ENCODE results near the gene PHF21B. TPM values are rescaled to one million over a fixed set of nuclear protein-coding genes. Genes with fewer than 3 reads are reported as not detected.

PHF21B gene
- not detected for total RNA-seq

DNA sequence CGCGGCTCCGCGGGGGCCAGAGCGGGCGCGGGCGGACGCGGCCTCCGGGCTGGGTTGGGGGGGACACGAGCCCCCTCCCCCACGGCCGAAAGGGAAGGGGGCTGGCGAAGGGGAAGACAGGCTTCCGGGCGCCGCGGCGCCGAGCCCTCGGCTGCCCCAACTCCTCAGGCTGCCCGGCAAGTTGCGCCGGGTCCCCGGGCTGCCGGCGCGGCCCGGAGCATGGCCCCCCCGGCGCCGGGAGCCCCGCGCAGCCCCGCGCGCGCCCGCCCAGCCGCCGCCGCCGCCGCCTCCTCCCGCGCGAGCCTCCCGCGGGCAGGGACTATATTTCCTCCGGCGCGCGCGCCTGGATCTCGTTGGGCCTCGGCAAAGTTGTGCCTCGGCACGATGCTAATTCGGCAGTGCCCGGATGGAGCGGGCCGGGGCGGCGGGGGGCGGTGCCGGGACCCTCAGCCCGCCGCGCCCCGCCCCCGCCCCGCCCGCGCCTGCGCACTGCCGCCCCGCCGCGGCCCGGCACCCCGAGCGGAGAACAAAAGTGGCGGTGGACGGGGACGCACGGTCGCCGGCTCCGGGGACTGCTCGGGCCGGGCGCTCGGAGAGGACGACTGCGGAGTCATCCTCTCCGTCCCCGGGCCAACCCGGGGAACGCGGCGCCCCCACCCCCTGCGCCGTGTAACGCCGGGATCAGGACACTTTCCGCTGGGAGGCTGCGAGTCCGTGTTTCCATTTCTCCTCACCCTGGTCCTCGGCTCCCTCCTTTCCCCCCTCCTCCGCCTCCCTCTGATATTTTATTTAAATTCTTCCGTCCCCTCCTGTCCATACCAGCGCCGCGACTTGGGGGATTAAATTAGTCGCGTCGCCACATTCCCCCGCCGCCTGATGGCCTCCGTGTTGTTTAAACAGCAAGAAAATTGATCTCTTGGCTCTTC lies at the start of gene PHF21B:
PHF21B (minus strand) TSS at position 400 of the 926 bp plus-strand sequence. CDS start 456 bp downstream, outside the sequence.
- no peak for DNase-seq (ENCODE audit: low spot score in 2 of 2)
- TF ChIP-seq, protein P1, sequence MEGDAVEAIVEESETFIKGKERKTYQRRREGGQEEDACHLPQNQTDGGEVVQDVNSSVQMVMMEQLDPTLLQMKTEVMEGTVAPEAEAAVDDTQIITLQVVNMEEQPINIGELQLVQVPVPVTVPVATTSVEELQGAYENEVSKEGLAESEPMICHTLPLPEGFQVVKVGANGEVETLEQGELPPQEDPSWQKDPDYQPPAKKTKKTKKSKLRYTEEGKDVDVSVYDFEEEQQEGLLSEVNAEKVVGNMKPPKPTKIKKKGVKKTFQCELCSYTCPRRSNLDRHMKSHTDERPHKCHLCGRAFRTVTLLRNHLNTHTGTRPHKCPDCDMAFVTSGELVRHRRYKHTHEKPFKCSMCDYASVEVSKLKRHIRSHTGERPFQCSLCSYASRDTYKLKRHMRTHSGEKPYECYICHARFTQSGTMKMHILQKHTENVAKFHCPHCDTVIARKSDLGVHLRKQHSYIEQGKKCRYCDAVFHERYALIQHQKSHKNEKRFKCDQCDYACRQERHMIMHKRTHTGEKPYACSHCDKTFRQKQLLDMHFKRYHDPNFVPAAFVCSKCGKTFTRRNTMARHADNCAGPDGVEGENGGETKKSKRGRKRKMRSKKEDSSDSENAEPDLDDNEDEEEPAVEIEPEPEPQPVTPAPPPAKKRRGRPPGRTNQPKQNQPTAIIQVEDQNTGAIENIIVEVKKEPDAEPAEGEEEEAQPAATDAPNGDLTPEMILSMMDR (IDR thresholded peaks at IDR 0.05) = no peak
- peaks cover 15 to 27% of the 10 kb centered on the region in 2 donors for H3K4me1 ChIP-seq
- H3K9me3 ChIP-seq = no peaks in the 10 kb centered on the region
- peaks cover 3% of the 10 kb centered on the region for H3K27me3 ChIP-seq
- H3K4me3 ChIP-seq = peak within 1 kb of the TSS; percentile 59 to 73
- H3K36me3 ChIP-seq = no peaks in the 10 kb centered on the region
- H3K27ac ChIP-seq = no peak within 1 kb of the TSS
- intact Hi-C loops (cut with DNase I) = no loop called here

DNA sequence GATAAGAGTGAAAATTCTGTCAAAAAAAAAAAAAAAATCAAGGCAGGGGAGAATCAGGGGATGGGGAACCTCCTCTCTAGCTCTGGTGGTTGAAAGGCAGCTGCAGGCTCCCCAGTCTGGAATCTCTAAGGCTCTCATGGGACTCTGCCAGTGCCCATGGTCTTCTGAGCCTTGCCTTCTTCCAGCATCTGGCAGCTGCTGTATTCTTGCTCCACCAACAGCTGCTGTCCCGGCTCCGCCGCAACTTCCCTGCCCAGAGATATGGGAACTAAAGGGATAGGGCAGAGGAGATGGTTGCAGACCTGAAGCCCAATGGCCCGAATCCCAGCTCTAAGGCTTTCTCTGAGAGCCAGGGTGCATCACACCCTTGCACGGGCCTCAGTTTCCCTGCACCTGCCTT lies 49.5 kb upstream of the PHF21B start:
- H3K27me3 ChIP-seq = no peaks in the 10 kb centered on the region
- intact Hi-C loops (cut with DNase I) = no loop called here
- no peaks in the 10 kb centered on the region for H3K9me3 ChIP-seq
- H3K27ac ChIP-seq = no peak overlapping the region
- H3K4me3 ChIP-seq = no peak overlapping the region
- no peaks in the 10 kb centered on the region for H3K36me3 ChIP-seq
- TF ChIP-seq, protein P1 (IDR thresholded peaks at IDR 0.05) = no peak
- DNase-seq (ENCODE audit: low spot score in 2 of 2) = no peak
- no peaks in the 10 kb centered on the region for H3K4me1 ChIP-seq

DNA sequence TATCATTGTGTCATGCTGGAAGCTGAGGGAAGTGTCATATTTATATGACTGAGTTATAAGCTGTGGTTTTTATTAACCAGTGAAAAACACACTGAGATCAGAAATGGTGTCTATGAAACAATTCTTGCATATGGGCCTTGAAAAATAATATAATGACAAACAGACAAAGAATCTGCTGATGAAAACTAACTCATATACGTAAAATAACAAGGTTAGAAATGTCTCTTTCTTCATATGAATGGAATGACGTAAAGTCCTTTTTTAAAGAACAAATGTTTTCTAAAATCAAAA lies 48.8 kb upstream of the PHF21B start:
- no peaks in the 10 kb centered on the region for H3K27me3 ChIP-seq
- TF ChIP-seq, protein P1 (IDR thresholded peaks at IDR 0.05) = no peak
- H3K36me3 ChIP-seq = no peaks in the 10 kb centered on the region
- no peak for DNase-seq (ENCODE audit: low spot score in 2 of 2)
- H3K4me3 ChIP-seq = no peak overlapping the region
- H3K4me1 ChIP-seq = no peaks in the 10 kb centered on the region
- H3K27ac ChIP-seq = no peak overlapping the region
- no peaks in the 10 kb centered on the region for H3K9me3 ChIP-seq
- intact Hi-C loops (cut with DNase I) = no loop called here

DNA sequence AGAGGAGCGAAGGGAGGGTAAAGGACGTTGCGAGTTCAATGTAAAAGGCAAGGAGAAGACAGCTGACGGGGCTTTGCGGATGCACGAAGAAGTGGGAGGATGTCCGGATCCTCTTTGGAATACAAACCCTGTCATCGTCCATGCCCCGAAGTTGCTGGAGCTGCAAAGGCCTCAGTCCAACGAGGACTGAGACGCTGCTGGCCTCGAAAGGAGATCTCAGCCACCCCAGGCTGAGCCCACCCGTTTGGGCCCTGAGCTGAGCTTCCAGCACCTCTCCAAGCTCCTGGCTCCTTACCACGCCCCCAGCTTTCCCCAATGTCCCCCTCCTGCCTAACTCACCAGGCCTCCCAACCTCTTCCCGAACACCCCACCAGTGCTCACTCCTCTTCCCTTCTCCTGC lies 46.1 kb upstream of the PHF21B start:
- no peaks in the 10 kb centered on the region for H3K27me3 ChIP-seq
- TF ChIP-seq, protein P1 (IDR thresholded peaks at IDR 0.05) = no peak
- H3K36me3 ChIP-seq = no peaks in the 10 kb centered on the region
- H3K9me3 ChIP-seq = no peaks in the 10 kb centered on the region
- no peaks in the 10 kb centered on the region for H3K4me1 ChIP-seq
- intact Hi-C loops (cut with DNase I) = no loop called here
- DNase-seq (ENCODE audit: low spot score in 2 of 2) = no peak
- H3K27ac ChIP-seq = no peak overlapping the region
- no peak overlapping the region for H3K4me3 ChIP-seq

DNA sequence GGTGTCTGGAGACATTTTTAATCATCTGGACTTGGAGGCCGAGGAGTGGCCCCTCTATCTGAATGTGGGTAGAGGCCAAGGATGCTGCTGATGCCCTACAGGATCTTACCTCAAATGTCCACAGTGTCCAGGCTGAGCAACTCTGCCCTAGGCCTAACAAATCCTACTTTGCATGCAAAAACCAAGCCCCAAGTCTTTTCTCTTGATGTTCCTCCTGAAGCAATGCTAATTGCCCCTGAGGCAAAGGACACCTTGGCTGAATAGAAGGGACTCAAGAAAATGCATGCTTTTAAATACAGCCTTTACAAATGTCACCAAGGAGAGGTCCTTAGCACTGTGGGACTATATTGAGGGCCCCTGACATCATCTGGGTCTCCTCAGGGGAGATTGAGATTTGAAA lies 43.8 kb upstream of the PHF21B start:
- DNase-seq (ENCODE audit: low spot score in 2 of 2) = no peak
- no peaks in the 10 kb centered on the region for H3K9me3 ChIP-seq
- H3K4me3 ChIP-seq = no peak overlapping the region
- no peak overlapping the region for H3K27ac ChIP-seq
- intact Hi-C loops (cut with DNase I) = no loop called here
- H3K4me1 ChIP-seq = no peaks in the 10 kb centered on the region
- TF ChIP-seq, protein P1 (IDR thresholded peaks at IDR 0.05) = no peak
- H3K36me3 ChIP-seq = no peaks in the 10 kb centered on the region
- H3K27me3 ChIP-seq = no peaks in the 10 kb centered on the region
